Adipocyte (in vitro differentiated cells): ENCODE measurements around the gene PARS2.

Experiments used
- DNase-seq: peaks from one replicate; pipeline ENCODE4 v3.0.0-alpha.2; 2015; ENCODE audit warnings: low read depth
- H3K27me3 ChIP-seq: replicated peaks from 2 replicates; pipeline ENCODE4 v1.7.0; 2013; ENCODE audit warnings: mild to moderate bottlenecking, low read length, moderate library complexity; ENCODE audit not compliant: control insufficient read depth, insufficient read depth
- H3K36me3 ChIP-seq: 2 replicates; pipeline ENCODE4 v1.7.0; 2013; ENCODE audit warnings: low read length, mild to moderate bottlenecking, moderate library complexity; ENCODE audit not compliant: control insufficient read depth, insufficient read depth, severe bottlenecking
- H3K4me1 ChIP-seq: 2 replicates; pipeline ENCODE4 v1.7.0; 2013; ENCODE audit warnings: mild to moderate bottlenecking, low read length, moderate library complexity; ENCODE audit not compliant: control insufficient read depth, insufficient read depth
- H3K4me3 ChIP-seq: 2 replicates; pipeline ENCODE4 v1.7.0; 2013; ENCODE audit warnings: mild to moderate bottlenecking, low read length, moderate library complexity
- H3K9ac ChIP-seq: 2 replicates; pipeline ENCODE4 v1.7.0; 2013; ENCODE audit warnings: mild to moderate bottlenecking, low read length, moderate library complexity
- H3K9me3 ChIP-seq: 2 replicates; pipeline ENCODE4 v1.7.0; 2013; ENCODE audit warnings: mild to moderate bottlenecking, low read length, moderate library complexity; ENCODE audit not compliant: control insufficient read depth

The PARS2 gene

DNA sequence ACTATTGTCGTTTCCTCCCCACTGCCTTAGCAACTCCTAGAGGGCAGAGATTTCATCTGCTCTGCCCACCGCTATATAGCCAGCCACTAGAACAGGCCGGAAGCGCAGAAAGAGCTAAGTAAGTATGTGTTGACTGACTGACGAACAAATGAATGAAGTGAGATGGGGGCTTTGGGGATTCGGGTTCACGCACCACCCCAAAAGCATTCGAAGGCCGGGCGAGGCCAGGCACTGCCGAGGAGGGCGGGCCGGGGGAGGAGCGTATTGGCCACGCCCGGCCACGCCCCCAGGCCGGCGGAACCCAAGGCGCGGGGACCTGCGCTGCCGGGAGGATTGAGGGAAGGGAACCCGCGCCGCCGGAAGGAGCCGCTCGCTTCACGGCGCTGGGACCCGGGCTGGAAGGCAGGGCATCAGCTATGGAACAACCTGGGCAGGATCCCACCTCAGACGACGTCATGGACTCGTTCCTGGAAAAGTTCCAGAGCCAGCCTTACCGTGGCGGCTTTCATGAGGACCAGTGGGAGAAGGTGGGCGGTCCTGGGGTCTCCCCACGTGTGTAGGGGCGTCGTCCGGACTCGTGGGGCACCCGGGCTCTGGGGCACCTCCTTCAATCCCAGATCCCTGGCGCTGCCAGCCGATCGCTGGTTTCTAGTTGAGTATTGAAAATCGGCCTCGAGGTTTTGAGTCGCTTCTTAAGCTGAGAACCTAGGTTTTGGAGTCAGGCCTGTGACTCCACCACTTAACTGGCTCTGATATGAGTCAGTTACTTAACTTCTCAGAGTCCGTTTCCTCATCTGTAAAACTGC lies 48.6 kb downstream of the PARS2 start, which contains the start of gene TTC4:
Gene TTC4, plus strand, starts transcription at position 369 of the 806 bp plus-strand sequence. Its CDS starts 48 bp downstream, at position 417.
- Histone ChIP-seq H3K36me3 (peaks cover 32% of the 10 kb centered on the region), H3K9me3 (no peaks in the 10 kb centered on the region), H3K27me3 (peaks cover 4% of the 10 kb centered on the region), H3K4me3 (peak within 1 kb of the TSS; percentile 84), H3K4me1 (peaks cover 15% of the 10 kb centered on the region), H3K9ac (peak within 1 kb of the TSS; percentile 92)
- DNase-seq: peak; percentile 95

- no peak for DNase-seq
- H3K9me3 ChIP-seq: no peaks in the 10 kb centered on the region
- H3K4me1 ChIP-seq: peaks cover 15% of the 10 kb centered on the region
These were observed 49.3 kb downstream of the PARS2 start for GRCh38 chr1:54714881-54715492.

DNA sequence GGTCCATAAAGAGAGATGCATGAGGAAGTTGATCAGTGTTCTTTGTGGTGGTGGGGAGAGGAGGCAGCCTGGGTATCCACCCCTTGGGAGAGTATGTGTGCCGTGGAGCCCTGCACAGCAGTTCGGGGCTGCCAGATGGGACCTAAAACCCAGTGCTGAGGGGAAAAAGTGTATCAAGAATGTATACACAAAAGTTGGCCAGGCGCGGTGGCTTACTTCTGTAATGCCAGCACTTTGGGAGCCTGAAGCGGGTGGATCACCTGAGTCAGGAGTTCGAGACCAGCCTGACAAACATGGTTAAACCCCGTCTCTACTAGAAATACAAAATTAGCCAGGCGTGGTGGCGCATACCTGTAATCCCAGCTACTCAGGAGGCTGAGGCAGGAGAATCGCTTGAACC lies 52.8 kb downstream of the PARS2 start:
- Histone ChIP-seq H3K27me3 (peaks cover 20% of the 10 kb centered on the region), H3K36me3 (no peaks in the 10 kb centered on the region), H3K9ac (no peak overlapping the region), H3K9me3 (no peaks in the 10 kb centered on the region), H3K4me1 (peaks cover 8% of the 10 kb centered on the region), H3K4me3 (no peak overlapping the region)
- no peak for DNase-seq

More at GRCh38 chr1:54714881-54715492, 49.3 kb downstream of the PARS2 start:
- Histone ChIP-seq H3K9ac (peak overlapping the region; percentile 92), H3K27me3 (peaks cover 4% of the 10 kb centered on the region), H3K36me3 (peaks cover 25% of the 10 kb centered on the region), H3K4me3 (peak overlapping the region; percentile 84)

GRCh38 chr1:54710841-54711240 lies 53.5 kb downstream of the PARS2 start:
- H3K27me3 ChIP-seq: peaks cover 27% of the 10 kb centered on the region
- peaks cover 4% of the 10 kb centered on the region for H3K4me1 ChIP-seq
- no peaks in the 10 kb centered on the region for H3K9me3 ChIP-seq
- no peak overlapping the region for H3K9ac ChIP-seq
- DNase-seq: no peak
- H3K4me3 ChIP-seq: no peak overlapping the region
- no peaks in the 10 kb centered on the region for H3K36me3 ChIP-seq

- peaks cover 4% of the 10 kb centered on the region for H3K4me1 ChIP-seq
- H3K9me3 ChIP-seq: no peaks in the 10 kb centered on the region
- H3K4me3 ChIP-seq: no peak overlapping the region
- H3K27me3 ChIP-seq: peaks cover 29% of the 10 kb centered on the region
- no peak overlapping the region for H3K9ac ChIP-seq
- H3K36me3 ChIP-seq: no peaks in the 10 kb centered on the region
- no peak for DNase-seq
These were observed 53.9 kb downstream of the PARS2 start for GRCh38 chr1:54710434-54710833.

- H3K36me3 ChIP-seq: no peaks in the 10 kb centered on the region
- peaks cover 29% of the 10 kb centered on the region for H3K27me3 ChIP-seq
- H3K9me3 ChIP-seq: no peaks in the 10 kb centered on the region
- H3K4me3 ChIP-seq: no peak overlapping the region
- H3K9ac ChIP-seq: no peak overlapping the region
- H3K4me1 ChIP-seq: no peaks in the 10 kb centered on the region
- DNase-seq: no peak
These were observed 54.6 kb downstream of the PARS2 start for GRCh38 chr1:54709547-54710292.

GRCh38 chr1:54708385-54708784 lies 55.9 kb downstream of the PARS2 start:
- Histone ChIP-seq H3K4me3 (no peak overlapping the region), H3K9ac (no peak overlapping the region), H3K4me1 (no peaks in the 10 kb centered on the region), H3K27me3 (peaks cover 32% of the 10 kb centered on the region), H3K36me3 (no peaks in the 10 kb centered on the region), H3K9me3 (no peaks in the 10 kb centered on the region)
- no peak for DNase-seq
